ENCODE results near the gene PTGES3. TPM values are rescaled to one million over a fixed set of nuclear protein-coding genes. Genes with fewer than 3 reads are reported as not detected.

The PTGES3 gene
- total and polyA plus RNA-seq, 2 experiments from 2014 or later = 334 to 442 TPM

DNA sequence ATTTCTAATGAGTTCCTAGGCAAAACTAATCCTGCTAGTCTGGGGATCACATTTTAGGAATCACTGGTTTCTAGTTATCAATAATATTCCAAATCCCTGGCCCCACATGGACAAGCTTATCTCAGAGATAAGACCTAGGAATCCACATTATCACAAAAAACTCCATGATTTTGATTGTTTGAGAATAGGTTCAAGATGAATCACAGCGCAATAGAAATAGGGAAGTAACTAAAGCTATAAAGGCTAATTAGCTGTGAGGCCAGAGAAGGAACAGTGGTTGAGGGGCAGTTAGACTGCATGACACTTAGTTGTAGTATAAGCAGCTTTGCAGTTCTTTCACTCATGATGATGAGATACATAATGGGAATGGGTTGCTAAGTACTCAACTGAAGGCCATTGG lies 29.2 kb downstream of the PTGES3 start:
- H3K27me3 ChIP-seq (ENCODE audit: insufficient read depth) = no peaks in the 10 kb centered on the region
- H3K4me3 ChIP-seq = no peak overlapping the region
- no peak overlapping the region for H3K27ac Mint-ChIP-seq
- H3K27ac ChIP-seq (ENCODE audit: low read depth) = 0 out of 2 replicates have a peak overlapping the region, but pooled peaks have one; percentile 9
- peaks cover 5% of the 10 kb centered on the region for H3K27me3 Mint-ChIP-seq (ENCODE audit: insufficient read depth, low read depth, poor library complexity)
- H3K9me3 Mint-ChIP-seq = peaks cover 25% of the 10 kb centered on the region
- H3K4me2 ChIP-seq = no peak overlapping the region
- no peak for ATAC-seq
- H3K36me3 Mint-ChIP-seq (ENCODE audit: low read depth) = peaks cover 26% of the 10 kb centered on the region
- peaks cover 24% of the 10 kb centered on the region for H3F3A ChIP-seq (replicated peaks; ENCODE audit: low read depth)
- no peaks in the 10 kb centered on the region for H3K79me2 ChIP-seq (replicated peaks; ENCODE audit: insufficient read depth)
- H4K20me1 ChIP-seq (replicated peaks; ENCODE audit: insufficient read depth) = no peaks in the 10 kb centered on the region; the same call in 1 of the 2 replicates
- H3K4me1 ChIP-seq (ENCODE audit: insufficient read depth) = no peaks in the 10 kb centered on the region
- H3K9me2 ChIP-seq (ENCODE audit: insufficient read depth) = no peaks in the 10 kb centered on the region
- no peak overlapping the region for H3K4me3 Mint-ChIP-seq
- TF ChIP-seq EZH2 (IDR thresholded peaks at IDR 0.05; ENCODE audit: low read depth, unreplicated experiment) (no peak), POLR2AphosphoS5 (IDR thresholded peaks at IDR 0.05; ENCODE audit: low read depth) (no peak), ZNF114 (CRISPR knock-in tag; IDR thresholded peaks at IDR 0.05) (no peak), CREB1 (CRISPR knock-in tag; IDR thresholded peaks at IDR 0.05; ENCODE audit: low read depth) (no peak), EZH2phosphoT487 (IDR thresholded peaks at IDR 0.05; ENCODE audit: unreplicated experiment) (no peak), JUNB (IDR thresholded peaks at IDR 0.05; ENCODE audit: unreplicated experiment) (no peak), STAT1 (IDR thresholded peaks at IDR 0.05; ENCODE audit: unreplicated experiment) (no peak), ZNF331 (CRISPR knock-in tag; IDR thresholded peaks at IDR 0.05; ENCODE audit: low read depth) (no peak), NANOG (IDR thresholded peaks at IDR 0.05; ENCODE audit: borderline replicate concordance) (no peak)
- TF ChIP-seq, protein P1, sequence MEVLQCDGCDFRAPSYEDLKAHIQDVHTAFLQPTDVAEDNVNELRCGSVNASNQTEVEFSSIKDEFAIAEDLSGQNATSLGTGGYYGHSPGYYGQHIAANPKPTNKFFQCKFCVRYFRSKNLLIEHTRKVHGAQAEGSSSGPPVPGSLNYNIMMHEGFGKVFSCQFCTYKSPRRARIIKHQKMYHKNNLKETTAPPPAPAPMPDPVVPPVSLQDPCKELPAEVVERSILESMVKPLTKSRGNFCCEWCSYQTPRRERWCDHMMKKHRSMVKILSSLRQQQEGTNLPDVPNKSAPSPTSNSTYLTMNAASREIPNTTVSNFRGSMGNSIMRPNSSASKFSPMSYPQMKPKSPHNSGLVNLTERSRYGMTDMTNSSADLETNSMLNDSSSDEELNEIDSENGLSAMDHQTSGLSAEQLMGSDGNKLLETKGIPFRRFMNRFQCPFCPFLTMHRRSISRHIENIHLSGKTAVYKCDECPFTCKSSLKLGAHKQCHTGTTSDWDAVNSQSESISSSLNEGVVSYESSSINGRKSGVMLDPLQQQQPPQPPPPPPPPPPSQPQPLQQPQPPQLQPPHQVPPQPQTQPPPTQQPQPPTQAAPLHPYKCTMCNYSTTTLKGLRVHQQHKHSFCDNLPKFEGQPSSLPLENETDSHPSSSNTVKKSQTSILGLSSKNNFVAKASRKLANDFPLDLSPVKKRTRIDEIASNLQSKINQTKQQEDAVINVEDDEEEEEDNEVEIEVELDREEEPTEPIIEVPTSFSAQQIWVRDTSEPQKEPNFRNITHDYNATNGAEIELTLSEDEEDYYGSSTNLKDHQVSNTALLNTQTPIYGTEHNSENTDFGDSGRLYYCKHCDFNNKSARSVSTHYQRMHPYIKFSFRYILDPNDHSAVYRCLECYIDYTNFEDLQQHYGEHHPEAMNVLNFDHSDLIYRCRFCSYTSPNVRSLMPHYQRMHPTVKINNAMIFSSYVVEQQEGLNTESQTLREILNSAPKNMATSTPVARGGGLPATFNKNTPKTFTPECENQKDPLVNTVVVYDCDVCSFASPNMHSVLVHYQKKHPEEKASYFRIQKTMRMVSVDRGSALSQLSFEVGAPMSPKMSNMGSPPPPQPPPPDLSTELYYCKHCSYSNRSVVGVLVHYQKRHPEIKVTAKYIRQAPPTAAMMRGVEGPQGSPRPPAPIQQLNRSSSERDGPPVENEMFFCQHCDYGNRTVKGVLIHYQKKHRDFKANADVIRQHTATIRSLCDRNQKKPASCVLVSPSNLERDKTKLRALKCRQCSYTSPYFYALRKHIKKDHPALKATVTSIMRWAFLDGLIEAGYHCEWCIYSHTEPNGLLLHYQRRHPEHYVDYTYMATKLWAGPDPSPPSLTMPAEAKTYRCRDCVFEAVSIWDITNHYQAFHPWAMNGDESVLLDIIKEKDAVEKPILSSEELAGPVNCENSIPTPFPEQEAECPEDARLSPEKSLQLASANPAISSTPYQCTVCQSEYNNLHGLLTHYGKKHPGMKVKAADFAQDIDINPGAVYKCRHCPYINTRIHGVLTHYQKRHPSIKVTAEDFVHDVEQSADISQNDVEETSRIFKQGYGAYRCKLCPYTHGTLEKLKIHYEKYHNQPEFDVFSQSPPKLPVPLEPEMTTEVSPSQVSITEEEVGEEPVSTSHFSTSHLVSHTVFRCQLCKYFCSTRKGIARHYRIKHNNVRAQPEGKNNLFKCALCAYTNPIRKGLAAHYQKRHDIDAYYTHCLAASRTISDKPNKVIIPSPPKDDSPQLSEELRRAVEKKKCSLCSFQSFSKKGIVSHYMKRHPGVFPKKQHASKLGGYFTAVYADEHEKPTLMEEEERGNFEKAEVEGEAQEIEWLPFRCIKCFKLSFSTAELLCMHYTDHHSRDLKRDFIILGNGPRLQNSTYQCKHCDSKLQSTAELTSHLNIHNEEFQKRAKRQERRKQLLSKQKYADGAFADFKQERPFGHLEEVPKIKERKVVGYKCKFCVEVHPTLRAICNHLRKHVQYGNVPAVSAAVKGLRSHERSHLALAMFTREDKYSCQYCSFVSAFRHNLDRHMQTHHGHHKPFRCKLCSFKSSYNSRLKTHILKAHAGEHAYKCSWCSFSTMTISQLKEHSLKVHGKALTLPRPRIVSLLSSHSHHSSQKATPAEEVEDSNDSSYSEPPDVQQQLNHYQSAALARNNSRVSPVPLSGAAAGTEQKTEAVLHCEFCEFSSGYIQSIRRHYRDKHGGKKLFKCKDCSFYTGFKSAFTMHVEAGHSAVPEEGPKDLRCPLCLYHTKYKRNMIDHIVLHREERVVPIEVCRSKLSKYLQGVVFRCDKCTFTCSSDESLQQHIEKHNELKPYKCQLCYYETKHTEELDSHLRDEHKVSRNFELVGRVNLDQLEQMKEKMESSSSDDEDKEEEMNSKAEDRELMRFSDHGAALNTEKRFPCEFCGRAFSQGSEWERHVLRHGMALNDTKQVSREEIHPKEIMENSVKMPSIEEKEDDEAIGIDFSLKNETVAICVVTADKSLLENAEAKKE (CRISPR knock-in tag; IDR thresholded peaks at IDR 0.05) = no peak
- TF ChIP-seq, protein P2, sequence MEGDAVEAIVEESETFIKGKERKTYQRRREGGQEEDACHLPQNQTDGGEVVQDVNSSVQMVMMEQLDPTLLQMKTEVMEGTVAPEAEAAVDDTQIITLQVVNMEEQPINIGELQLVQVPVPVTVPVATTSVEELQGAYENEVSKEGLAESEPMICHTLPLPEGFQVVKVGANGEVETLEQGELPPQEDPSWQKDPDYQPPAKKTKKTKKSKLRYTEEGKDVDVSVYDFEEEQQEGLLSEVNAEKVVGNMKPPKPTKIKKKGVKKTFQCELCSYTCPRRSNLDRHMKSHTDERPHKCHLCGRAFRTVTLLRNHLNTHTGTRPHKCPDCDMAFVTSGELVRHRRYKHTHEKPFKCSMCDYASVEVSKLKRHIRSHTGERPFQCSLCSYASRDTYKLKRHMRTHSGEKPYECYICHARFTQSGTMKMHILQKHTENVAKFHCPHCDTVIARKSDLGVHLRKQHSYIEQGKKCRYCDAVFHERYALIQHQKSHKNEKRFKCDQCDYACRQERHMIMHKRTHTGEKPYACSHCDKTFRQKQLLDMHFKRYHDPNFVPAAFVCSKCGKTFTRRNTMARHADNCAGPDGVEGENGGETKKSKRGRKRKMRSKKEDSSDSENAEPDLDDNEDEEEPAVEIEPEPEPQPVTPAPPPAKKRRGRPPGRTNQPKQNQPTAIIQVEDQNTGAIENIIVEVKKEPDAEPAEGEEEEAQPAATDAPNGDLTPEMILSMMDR (conservative IDR thresholded peaks at IDR 0.05; ENCODE audit: low read depth in 2 of 2) = no peak
- TF ChIP-seq, protein P3, sequence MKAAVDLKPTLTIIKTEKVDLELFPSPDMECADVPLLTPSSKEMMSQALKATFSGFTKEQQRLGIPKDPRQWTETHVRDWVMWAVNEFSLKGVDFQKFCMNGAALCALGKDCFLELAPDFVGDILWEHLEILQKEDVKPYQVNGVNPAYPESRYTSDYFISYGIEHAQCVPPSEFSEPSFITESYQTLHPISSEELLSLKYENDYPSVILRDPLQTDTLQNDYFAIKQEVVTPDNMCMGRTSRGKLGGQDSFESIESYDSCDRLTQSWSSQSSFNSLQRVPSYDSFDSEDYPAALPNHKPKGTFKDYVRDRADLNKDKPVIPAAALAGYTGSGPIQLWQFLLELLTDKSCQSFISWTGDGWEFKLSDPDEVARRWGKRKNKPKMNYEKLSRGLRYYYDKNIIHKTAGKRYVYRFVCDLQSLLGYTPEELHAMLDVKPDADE (IDR thresholded peaks at IDR 0.05) = no peak
- TF ChIP-seq, protein P4, sequence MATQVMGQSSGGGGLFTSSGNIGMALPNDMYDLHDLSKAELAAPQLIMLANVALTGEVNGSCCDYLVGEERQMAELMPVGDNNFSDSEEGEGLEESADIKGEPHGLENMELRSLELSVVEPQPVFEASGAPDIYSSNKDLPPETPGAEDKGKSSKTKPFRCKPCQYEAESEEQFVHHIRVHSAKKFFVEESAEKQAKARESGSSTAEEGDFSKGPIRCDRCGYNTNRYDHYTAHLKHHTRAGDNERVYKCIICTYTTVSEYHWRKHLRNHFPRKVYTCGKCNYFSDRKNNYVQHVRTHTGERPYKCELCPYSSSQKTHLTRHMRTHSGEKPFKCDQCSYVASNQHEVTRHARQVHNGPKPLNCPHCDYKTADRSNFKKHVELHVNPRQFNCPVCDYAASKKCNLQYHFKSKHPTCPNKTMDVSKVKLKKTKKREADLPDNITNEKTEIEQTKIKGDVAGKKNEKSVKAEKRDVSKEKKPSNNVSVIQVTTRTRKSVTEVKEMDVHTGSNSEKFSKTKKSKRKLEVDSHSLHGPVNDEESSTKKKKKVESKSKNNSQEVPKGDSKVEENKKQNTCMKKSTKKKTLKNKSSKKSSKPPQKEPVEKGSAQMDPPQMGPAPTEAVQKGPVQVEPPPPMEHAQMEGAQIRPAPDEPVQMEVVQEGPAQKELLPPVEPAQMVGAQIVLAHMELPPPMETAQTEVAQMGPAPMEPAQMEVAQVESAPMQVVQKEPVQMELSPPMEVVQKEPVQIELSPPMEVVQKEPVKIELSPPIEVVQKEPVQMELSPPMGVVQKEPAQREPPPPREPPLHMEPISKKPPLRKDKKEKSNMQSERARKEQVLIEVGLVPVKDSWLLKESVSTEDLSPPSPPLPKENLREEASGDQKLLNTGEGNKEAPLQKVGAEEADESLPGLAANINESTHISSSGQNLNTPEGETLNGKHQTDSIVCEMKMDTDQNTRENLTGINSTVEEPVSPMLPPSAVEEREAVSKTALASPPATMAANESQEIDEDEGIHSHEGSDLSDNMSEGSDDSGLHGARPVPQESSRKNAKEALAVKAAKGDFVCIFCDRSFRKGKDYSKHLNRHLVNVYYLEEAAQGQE (IDR thresholded peaks at IDR 0.05; ENCODE audit: unreplicated experiment) = no peak
- peaks cover 9% of the 10 kb centered on the region; the same call in 1 of the 2 replicates for H3K36me3 ChIP-seq (ENCODE audit: insufficient read depth)
- DNase-seq (ENCODE audit: low spot score) = no peak
- H3K4me1 Mint-ChIP-seq = no peaks in the 10 kb centered on the region; the same call in 2 of the 3 replicates
- no peak overlapping the region for H2AFZ ChIP-seq

Measured in GM23338 (cell line).